PC-3 (cell line): ENCODE data around the gene LMTK2. TPM values are rescaled to one million over a fixed set of nuclear protein-coding genes. Genes with fewer than 3 reads are reported as not detected.

Experiments used
- ATAC-seq: fragments of 200-7000 bp; cut with Tn5 transposase; 2 replicates; pipeline ENCODE4 v1.9.1; 2020; ENCODE audit warnings: mild to moderate bottlenecking, moderate library complexity
- BruUV-seq: library from RNA; stranded (reverse); fragments of 400-500 nt; replicated peaks from 2 replicates; lab custom pipeline; 2021; lab: Mats Ljungman, UMichigan
- CTCF ChIA-PET: fragments of 300-600 bp; sonication (Branson Sonifier 250); formaldehyde crosslinking; loops from one replicate; lab custom pipeline; 2022; ENCODE audit warnings: antibody characterized with exemption; lab: Charles Lee
- POLR2A ChIA-PET: fragments of 300-600 bp; sonication (Branson Sonifier 250); formaldehyde crosslinking; loops from one replicate; lab custom pipeline; 2022; ENCODE audit warnings: antibody characterized with exemption; ENCODE audit not compliant: unreplicated experiment; lab: Charles Lee
- DNase-seq: peaks from one replicate; pipeline ENCODE4 v3.0.0-alpha.2; 2015
- H2AFZ ChIP-seq: fragments of 300-600 bp; sonication (generic); 2 replicates; pipeline ENCODE4 v1.6.0; 2016; ENCODE audit warnings: antibody characterized with exemption, low read length
- H3F3A ChIP-seq: fragments of 300-600 bp; sonication (generic); one replicate; pipeline ENCODE4 v1.6.0; 2017; ENCODE audit warnings: antibody characterized with exemption, low read length, control low read depth, mild to moderate bottlenecking; ENCODE audit not compliant: unreplicated experiment
- H3K27ac ChIP-seq: fragments of 300-600 bp; sonication (generic); 2 replicates; pipeline ENCODE4 v1.5.1; 2016; ENCODE audit warnings: mild to moderate bottlenecking, low read length
- H3K27me3 ChIP-seq: fragments of 300-600 bp; sonication (generic); 2 replicates; pipeline ENCODE4 v1.6.1; 2016; ENCODE audit warnings: low read length, mixed read lengths
- H3K36me3 ChIP-seq: fragments of 300-600 bp; sonication (generic); 2 replicates; pipeline ENCODE4 v1.6.1; 2016; ENCODE audit warnings: low read depth, mixed run types, low read length, mixed read lengths
- H3K4me1 ChIP-seq: fragments of 300-600 bp; sonication (generic); 2 replicates; pipeline ENCODE4 v1.5.1; 2016; ENCODE audit warnings: low read length; ENCODE audit not compliant: insufficient read depth
- H3K4me2 ChIP-seq: fragments of 300-600 bp; sonication (generic); 2 replicates; pipeline ENCODE4 v1.6.0; 2016; ENCODE audit warnings: low read length
- H3K4me3 ChIP-seq: fragments of 300-600 bp; sonication (generic); 2 replicates; pipeline ENCODE4 v1.5.1; 2016; ENCODE audit warnings: mild to moderate bottlenecking, low read length, mixed read lengths
- H3K79me2 ChIP-seq: fragments of 300-600 bp; sonication (generic); 2 replicates; pipeline ENCODE4 v1.6.1; 2017; ENCODE audit warnings: low read length, mixed read lengths
- H3K9ac ChIP-seq: fragments of 300-600 bp; sonication (generic); 2 replicates; pipeline ENCODE4 v1.6.0; 2016; ENCODE audit warnings: mild to moderate bottlenecking, low read length
- H3K9me2 ChIP-seq: fragments of 300-600 bp; sonication (generic); replicated peaks from 2 replicates; pipeline ENCODE4 v1.6.1; 2016; ENCODE audit warnings: mixed run types, low read length, mixed read lengths
- H3K9me3 ChIP-seq: fragments of 300-600 bp; sonication (generic); 2 replicates; pipeline ENCODE4 v1.6.1; 2016; ENCODE audit warnings: low read length, mixed read lengths
- H4K20me1 ChIP-seq: fragments of 300-600 bp; sonication (generic); 2 replicates; pipeline ENCODE4 v1.6.1; 2016; ENCODE audit warnings: low read length, mixed read lengths
- EZH2 ChIP-seq: fragments of 300-600 bp; sonication (generic); IDR thresholded peaks from one replicate; pipeline ENCODE4 v1.6.1; 2017; ENCODE audit warnings: antibody characterized with exemption, mild to moderate bottlenecking, low read length; ENCODE audit not compliant: unreplicated experiment
- EZH2phosphoT487 ChIP-seq: fragments of 300-600 bp; sonication (generic); IDR thresholded peaks from 2 replicates; pipeline ENCODE4 v1.6.1; 2018; ENCODE audit warnings: mild to moderate bottlenecking, antibody characterized with exemption, low read length, borderline replicate concordance
- intact Hi-C: fragments of 100-400 bp; cut with micrococcal nuclease; formaldehyde crosslinking; loops from 2 replicates; pipeline ENCODE4 v1.9.0; 2023
- total RNA-seq: library from RNA; depleted of rRNA; stranded (reverse); fragments of >200 nt; gene quantifications from 2 replicates; pipeline ENCODE4 v1.2.3, GENCODE V29; 2014
- TF ChIP-seq, protein P1 (sequence below): fragments of 300-600 bp; sonication (generic); conservative IDR thresholded peaks from 2 replicates; pipeline ENCODE4 v1.5.1; 2017; ENCODE audit warnings: antibody characterized with exemption, low read depth, mild to moderate bottlenecking, low read length

The LMTK2 gene
- total RNA-seq, 1 experiment from 2014 or later = 9.0 TPM

DNA sequence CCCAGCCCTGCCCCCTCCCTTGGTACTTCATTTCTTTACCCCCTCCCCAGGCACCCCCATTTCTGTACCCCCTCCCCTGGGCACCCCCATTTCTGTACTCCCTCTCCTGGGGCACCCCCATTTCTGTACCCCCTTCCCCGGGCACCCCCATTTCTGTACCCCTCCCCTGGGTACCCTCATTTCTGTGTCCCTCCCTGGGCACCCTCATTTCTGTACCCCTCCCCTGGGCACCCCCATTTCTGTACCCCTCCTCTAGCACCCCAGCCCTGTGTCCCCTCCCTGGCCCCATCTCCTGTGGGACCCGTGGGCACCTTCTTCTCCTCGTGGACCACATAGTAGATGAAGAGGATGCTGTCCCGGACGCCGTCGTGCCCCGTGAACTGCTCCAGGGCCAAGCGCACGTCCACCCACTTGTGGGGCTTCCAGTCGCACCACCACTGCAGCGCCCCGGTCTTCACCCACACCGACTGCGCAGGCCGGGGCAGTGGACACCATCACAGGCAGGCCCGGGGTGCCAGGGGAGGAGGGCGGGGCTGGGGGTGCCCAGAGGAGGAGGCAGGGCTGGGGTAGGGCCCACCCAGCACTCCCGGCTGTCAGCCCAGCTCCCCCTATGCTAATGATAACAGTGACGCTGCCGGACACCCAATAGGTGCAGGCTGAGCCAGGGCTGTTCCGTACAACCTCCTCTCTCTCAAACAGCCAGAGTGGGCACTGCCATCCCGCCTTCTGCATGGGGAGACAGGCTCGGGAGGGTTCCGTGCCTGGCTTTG lies 125.0 kb downstream of the LMTK2 start:
- DNase-seq = no peak
- no peaks in the 10 kb centered on the region for H3K36me3 ChIP-seq
- no TSS peak for BruUV-seq
- ATAC-seq = no peak
- intact Hi-C loops = no loop called here
- ChIA-PET POLR2A (interaction anchor here (0.5 kb wide), 1 partner anchor 185 kb away, joined by 8 read pairs; no protein-coding TSS in a partner anchor), CTCF (no interaction called here)
- no peak overlapping the region for H3K27ac ChIP-seq
- no peaks in the 10 kb centered on the region for H3K9me3 ChIP-seq
- no peak overlapping the region for H3K4me2 ChIP-seq
- H3K4me3 ChIP-seq = no peak overlapping the region
- no peak for TF ChIP-seq EZH2
- TF ChIP-seq EZH2phosphoT487 = no peak
- TF ChIP-seq, protein P1, sequence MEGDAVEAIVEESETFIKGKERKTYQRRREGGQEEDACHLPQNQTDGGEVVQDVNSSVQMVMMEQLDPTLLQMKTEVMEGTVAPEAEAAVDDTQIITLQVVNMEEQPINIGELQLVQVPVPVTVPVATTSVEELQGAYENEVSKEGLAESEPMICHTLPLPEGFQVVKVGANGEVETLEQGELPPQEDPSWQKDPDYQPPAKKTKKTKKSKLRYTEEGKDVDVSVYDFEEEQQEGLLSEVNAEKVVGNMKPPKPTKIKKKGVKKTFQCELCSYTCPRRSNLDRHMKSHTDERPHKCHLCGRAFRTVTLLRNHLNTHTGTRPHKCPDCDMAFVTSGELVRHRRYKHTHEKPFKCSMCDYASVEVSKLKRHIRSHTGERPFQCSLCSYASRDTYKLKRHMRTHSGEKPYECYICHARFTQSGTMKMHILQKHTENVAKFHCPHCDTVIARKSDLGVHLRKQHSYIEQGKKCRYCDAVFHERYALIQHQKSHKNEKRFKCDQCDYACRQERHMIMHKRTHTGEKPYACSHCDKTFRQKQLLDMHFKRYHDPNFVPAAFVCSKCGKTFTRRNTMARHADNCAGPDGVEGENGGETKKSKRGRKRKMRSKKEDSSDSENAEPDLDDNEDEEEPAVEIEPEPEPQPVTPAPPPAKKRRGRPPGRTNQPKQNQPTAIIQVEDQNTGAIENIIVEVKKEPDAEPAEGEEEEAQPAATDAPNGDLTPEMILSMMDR = no peak
- no peaks in the 10 kb centered on the region for H4K20me1 ChIP-seq
- H3K79me2 ChIP-seq = no peaks in the 10 kb centered on the region
- H3K4me1 ChIP-seq = no peaks in the 10 kb centered on the region
- H2AFZ ChIP-seq = no peak overlapping the region
- H3K9ac ChIP-seq = no peak overlapping the region
- H3K9me2 ChIP-seq = no peaks in the 10 kb centered on the region
- no peaks in the 10 kb centered on the region for H3K27me3 ChIP-seq
- H3F3A ChIP-seq = no peaks in the 10 kb centered on the region

DNA sequence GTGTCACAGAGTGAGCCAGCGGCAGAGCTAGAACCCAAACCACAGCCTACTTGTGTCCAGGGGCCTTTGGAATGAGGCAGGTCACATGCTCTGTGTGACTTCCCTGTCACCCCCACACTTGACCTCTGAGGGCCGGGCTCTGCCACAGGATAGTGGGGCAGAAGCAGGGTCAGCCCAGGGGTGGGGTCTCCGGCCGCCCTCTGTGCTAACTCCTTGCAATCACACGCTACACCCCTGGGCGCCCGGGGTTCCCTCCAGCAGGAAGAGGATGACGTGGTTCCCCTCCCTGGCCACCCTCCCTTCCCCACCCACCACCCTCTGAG lies 125.6 kb downstream of the LMTK2 start:
- ChIA-PET POLR2A (no interaction called here), CTCF (no interaction called here)
- Histone ChIP-seq H3K27ac (no peak overlapping the region), H3K4me3 (no peak overlapping the region), H3K27me3 (no peaks in the 10 kb centered on the region), H2AFZ (no peak overlapping the region), H3K9me2 (no peaks in the 10 kb centered on the region), H3K9ac (no peak overlapping the region), H3K79me2 (no peaks in the 10 kb centered on the region), H3F3A (no peaks in the 10 kb centered on the region), H3K4me2 (no peak overlapping the region), H3K9me3 (no peaks in the 10 kb centered on the region), H4K20me1 (no peaks in the 10 kb centered on the region), H3K36me3 (no peaks in the 10 kb centered on the region), H3K4me1 (no peaks in the 10 kb centered on the region)
- intact Hi-C loops = no loop called here
- DNase-seq (no peak), ATAC-seq (no peak)
- no TSS peak for BruUV-seq
- TF ChIP-seq EZH2 (no peak), EZH2phosphoT487 (no peak)
- TF ChIP-seq, protein P1 = no peak

DNA sequence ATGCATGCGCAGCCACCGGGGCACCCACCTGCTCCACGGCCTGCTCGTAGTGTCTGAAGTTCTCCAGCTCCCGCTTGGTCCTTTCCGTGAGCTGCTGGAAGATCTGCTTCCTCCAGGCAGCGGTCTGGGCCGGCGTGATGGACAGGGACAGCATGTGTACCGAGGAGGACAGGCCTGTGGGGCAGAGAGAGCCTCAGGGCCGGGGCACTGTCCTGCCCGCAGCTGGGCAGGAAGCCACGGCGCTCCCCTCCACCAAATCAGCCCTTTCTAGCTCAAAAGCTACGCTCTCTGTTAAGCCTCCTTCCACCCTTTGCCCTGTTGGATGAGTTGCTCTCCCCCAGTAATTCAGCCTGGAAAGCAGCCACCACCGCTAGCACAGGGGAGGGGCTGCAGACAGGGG lies 126.1 kb downstream of the LMTK2 start:
- no peaks in the 10 kb centered on the region for H4K20me1 ChIP-seq
- no TSS peak for BruUV-seq
- no peak for ATAC-seq
- no peaks in the 10 kb centered on the region for H3K9me3 ChIP-seq
- H3K4me2 ChIP-seq = no peak overlapping the region
- H3K9me2 ChIP-seq = no peaks in the 10 kb centered on the region
- H3K9ac ChIP-seq = no peak overlapping the region
- H3K27me3 ChIP-seq = no peaks in the 10 kb centered on the region
- no peaks in the 10 kb centered on the region for H3K36me3 ChIP-seq
- H3K27ac ChIP-seq = no peak overlapping the region
- ChIA-PET CTCF (no interaction called here), POLR2A (no interaction called here)
- TF ChIP-seq, protein P1 = no peak
- TF ChIP-seq EZH2phosphoT487 (no peak), EZH2 (no peak)
- no peaks in the 10 kb centered on the region for H3K4me1 ChIP-seq
- DNase-seq = no peak
- no peaks in the 10 kb centered on the region for H3F3A ChIP-seq
- H3K79me2 ChIP-seq = no peaks in the 10 kb centered on the region
- H2AFZ ChIP-seq = no peak overlapping the region
- intact Hi-C loops = no loop called here
- no peak overlapping the region for H3K4me3 ChIP-seq
